Astrocyte of the spinal cord (primary cell): ENCODE results near the gene OR51T1.

ENCODE experiments used
- DNase-seq: peaks from one replicate; pipeline ENCODE4 v3.0.0; 2011; ENCODE audit warnings: low read depth, low spot score
- H3K4me3 ChIP-seq: 2 replicates; pipeline ENCODE4 v1.5.1; 2011; ENCODE audit warnings: low read depth, mild to moderate bottlenecking, low read length, moderate library complexity
- in situ Hi-C: cut with HindIII; loops from 2 replicates; pipeline ENCODE4 v1.10.0; 2017; ENCODE audit warnings: low sequenced_read_pairs
- TF ChIP-seq, protein P1 (sequence below): IDR thresholded peaks from 2 replicates; pipeline ENCODE4 v1.5.1; 2012; ENCODE audit warnings: low read depth, mild to moderate bottlenecking, low read length, inconsistent platforms

Gene OR51T1

DNA sequence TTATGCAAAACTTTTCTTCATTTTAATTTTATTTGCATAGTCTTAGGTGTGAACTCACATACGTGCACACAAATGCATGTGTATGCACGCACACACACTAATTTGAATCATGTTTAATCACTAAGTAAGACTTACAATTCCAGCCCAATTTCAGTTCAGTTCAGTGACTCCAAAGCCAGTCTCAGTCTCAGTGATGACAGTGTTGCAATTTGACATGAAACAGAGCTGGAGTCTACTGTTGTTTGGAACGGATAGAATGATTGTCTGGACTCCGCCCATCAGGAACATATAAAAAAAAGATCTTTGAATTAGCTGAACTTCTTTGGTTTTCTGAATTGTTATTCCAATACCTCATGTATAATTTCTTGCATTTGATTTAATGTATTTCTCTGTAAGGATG is 17.8 kb upstream of the OR51T1 start:
- DNase-seq = no peak
- TF ChIP-seq, protein P1, sequence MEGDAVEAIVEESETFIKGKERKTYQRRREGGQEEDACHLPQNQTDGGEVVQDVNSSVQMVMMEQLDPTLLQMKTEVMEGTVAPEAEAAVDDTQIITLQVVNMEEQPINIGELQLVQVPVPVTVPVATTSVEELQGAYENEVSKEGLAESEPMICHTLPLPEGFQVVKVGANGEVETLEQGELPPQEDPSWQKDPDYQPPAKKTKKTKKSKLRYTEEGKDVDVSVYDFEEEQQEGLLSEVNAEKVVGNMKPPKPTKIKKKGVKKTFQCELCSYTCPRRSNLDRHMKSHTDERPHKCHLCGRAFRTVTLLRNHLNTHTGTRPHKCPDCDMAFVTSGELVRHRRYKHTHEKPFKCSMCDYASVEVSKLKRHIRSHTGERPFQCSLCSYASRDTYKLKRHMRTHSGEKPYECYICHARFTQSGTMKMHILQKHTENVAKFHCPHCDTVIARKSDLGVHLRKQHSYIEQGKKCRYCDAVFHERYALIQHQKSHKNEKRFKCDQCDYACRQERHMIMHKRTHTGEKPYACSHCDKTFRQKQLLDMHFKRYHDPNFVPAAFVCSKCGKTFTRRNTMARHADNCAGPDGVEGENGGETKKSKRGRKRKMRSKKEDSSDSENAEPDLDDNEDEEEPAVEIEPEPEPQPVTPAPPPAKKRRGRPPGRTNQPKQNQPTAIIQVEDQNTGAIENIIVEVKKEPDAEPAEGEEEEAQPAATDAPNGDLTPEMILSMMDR = no peak
- in situ Hi-C loops = no loop called here
- no peak overlapping the region for H3K4me3 ChIP-seq

DNA sequence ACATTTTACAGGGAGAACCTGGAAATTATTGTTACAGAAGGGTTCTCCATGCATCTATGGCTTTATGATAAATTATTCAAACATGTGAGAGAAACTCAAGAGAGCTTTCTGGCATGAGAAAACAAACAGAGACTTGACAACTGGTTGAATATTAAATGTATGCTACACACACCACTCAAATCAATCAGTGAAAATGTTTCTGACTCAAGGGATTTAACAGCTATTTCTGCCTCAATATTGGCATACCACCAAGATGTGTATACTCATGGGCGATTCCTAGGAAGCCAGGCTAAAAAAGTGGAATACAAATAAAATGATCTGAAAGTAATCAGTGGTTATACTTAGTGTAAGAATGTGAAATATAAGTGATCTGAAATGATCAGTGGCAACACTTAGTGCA is 15.8 kb upstream of the OR51T1 start:
- in situ Hi-C loops = no loop called here
- H3K4me3 ChIP-seq = no peak overlapping the region
- TF ChIP-seq, protein P1 = no peak
- no peak for DNase-seq

DNA sequence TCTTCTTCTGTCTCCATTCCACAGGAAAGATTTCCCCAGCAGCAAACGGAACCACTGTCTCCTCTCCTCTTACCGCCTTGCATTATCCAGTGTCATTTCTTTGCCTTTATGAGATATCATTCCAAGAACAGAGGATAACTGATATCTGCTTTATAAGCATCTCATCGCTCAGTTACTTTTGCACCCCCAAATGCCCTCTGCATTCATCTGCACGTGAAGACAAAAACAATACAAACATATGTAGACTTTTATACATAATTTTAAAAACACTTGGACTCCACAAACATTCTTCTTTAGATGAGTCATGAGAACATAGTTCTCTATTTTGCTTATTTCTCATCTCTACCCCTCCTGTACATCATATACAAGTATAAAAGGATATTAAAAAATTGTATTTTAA is 512 bp upstream of the OR51T1 start:
- TF ChIP-seq, protein P1 = no peak
- H3K4me3 ChIP-seq = no peak overlapping the region
- in situ Hi-C loops = no loop called here

DNA sequence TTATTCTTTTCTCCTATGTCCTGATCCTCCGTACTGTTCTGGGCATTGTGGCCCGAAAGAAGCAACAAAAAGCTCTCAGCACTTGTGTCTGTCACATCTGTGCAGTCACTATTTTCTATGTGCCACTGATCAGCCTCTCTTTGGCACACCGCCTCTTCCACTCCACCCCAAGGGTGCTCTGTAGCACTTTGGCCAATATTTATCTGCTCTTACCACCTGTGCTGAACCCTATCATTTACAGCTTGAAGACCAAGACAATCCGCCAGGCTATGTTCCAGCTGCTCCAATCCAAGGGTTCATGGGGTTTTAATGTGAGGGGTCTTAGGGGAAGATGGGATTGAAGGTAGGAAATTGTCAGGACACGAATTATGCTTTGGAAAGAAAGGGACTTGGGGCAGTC is 843 bp downstream of the OR51T1 start:
- H3K4me3 ChIP-seq = no peak overlapping the region
- no peak for DNase-seq
- in situ Hi-C loops = no loop called here
- TF ChIP-seq, protein P1 = no peak

More for the DNA sequence above, 512 bp upstream of the OR51T1 start:
- DNase-seq = no peak

DNA sequence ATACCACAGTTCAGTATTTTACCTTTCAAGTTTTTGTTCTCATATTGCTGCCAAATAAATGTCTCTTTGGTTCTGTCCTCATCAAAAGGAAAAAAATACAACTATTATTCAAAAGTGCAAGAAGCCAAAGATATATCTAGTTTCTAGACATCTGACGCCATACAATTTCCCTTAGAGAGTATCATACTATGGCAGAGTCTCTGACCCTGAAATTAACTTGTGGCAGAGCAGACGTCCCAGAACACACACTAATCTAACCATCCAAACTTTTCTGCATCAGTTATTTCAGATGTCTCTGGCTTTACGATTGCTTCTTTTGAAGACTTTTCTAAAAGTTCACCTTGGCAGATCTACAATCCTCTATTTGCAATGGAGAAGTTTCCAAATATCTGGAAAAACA is 2.7 kb downstream of the OR51T1 start:
- TF ChIP-seq, protein P1 = no peak
- in situ Hi-C loops = no loop called here
- no peak overlapping the region for H3K4me3 ChIP-seq
- peak; percentile 38 for DNase-seq

DNA sequence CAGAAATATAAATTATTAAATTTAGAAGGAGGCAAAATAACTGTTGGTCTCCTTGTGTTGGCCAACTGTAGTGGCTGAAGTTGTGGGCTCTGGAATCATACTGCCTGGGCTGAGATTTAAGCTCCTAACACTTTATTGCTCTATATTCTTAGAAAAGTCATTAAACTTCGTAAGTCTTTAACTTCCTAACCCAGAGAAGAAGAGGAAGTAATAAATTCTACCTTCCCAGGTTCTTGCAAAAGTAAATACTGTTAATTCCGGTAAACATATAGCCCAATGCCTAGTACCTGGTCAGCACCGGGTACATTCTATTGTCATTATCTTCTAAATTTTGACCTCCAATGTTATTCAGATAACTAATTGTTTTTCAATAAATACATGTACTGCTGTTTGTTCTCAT is 4.5 kb downstream of the OR51T1 start:
- H3K4me3 ChIP-seq = no peak overlapping the region
- in situ Hi-C loops = no loop called here
- TF ChIP-seq, protein P1 = no peak
- no peak for DNase-seq

DNA sequence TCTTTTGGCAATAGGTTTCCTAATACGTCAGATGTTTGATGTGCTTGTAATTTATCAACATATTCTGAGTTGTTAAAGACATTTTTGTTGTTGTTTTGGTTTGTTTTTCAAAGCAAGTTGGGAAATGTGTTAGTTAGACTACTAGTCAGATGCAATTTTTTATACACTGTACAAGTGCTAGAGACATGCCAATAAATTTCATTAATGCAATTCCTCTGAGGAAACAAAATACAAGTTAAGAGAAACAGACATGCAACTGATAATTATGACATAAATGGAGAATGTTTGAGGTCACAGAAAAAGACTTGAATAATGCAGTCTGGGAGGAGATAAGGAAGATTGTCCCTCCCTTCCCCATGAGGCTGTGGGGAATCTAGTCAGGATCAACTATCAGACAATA is 5.9 kb downstream of the OR51T1 start:
- DNase-seq = no peak

More for the DNA sequence above, 5.9 kb downstream of the OR51T1 start:
- H3K4me3 ChIP-seq = no peak overlapping the region
- TF ChIP-seq, protein P1 = no peak
- in situ Hi-C loops = no loop called here
